Measurements from ENCODE around the gene ZNF276.

The ZNF276 gene

GRCh38 chr16:89785523-89786155, 64.3 kb downstream of the ZNF276 start:
- peak; percentile 46 for DNase-seq

GRCh38 chr16:89786474-89787364, 65.4 kb downstream of the ZNF276 start:
- no peak for DNase-seq

DNA sequence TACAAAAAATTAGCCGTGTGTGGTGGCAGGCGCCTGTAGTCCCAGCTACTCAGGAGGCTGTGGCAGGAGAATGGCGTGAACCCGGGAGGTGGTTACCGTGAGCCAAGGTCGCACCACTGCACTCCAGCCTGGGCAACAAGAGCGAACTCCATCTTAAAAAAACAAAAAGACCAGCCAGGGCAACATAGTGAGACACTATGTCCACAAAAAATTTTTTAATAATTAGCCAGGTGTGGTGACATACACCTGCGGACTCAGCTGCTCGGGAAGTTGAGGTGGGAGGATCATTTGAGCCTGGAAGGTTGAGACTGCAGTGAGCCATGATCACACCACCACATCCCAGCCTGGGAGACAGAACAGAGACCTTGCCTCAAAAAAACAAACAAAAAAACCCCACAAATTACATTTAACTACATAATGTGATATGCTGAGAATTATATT, 66.0 kb downstream of the ZNF276 start:
- no peak for DNase-seq
